IPS DF 4.7 (cell line): ENCODE measurements around the gene COL27A1.

Experiments
- DNase-seq: peaks from one replicate; pipeline ENCODE4 v3.0.0-alpha.2; 2013; ENCODE audit warnings: low spot score; ENCODE audit errors: extremely low read depth

The COL27A1 gene

GRCh38 chr9:114143234-114143633 is 12.1 kb upstream of the COL27A1 start:
- DNase-seq: no peak

- no peak for DNase-seq
These were observed 8.6 kb upstream of the COL27A1 start for GRCh38 chr9:114146735-114147134.

- no peak for DNase-seq
These were observed 6.2 kb upstream of the COL27A1 start for GRCh38 chr9:114149181-114149580.

GRCh38 chr9:114149765-114150340 is 5.5 kb upstream of the COL27A1 start:
- DNase-seq: no peak

- DNase-seq: no peak
These were observed 4.7 kb upstream of the COL27A1 start for GRCh38 chr9:114150608-114151007.

- DNase-seq: no peak
These were observed 3.8 kb upstream of the COL27A1 start for GRCh38 chr9:114151426-114151956.

- DNase-seq: no peak
These were observed 1.4 kb upstream of the COL27A1 start for GRCh38 chr9:114153761-114154599.

- no peak for DNase-seq
These were observed 686 bp upstream of the COL27A1 start for GRCh38 chr9:114154600-114155102.

GRCh38 chr9:114155995-114156656 is 789 bp downstream of the COL27A1 start:
- no peak for DNase-seq

- no peak for DNase-seq
These were observed 1.5 kb downstream of the COL27A1 start for GRCh38 chr9:114156657-114157421.

- DNase-seq: no peak
These were observed 2.3 kb downstream of the COL27A1 start for GRCh38 chr9:114157516-114158176.

- no peak for DNase-seq
These were observed 3.3 kb downstream of the COL27A1 start for GRCh38 chr9:114158482-114159130.

- DNase-seq: no peak
These were observed 4.4 kb downstream of the COL27A1 start for GRCh38 chr9:114159691-114160090.

- no peak for DNase-seq
These were observed 6.2 kb downstream of the COL27A1 start for GRCh38 chr9:114161513-114161912.

- no peak for DNase-seq
These were observed 8.2 kb downstream of the COL27A1 start for GRCh38 chr9:114163517-114163951.

GRCh38 chr9:114164191-114164794 is 9.0 kb downstream of the COL27A1 start:
- no peak for DNase-seq

- no peak for DNase-seq
These were observed 10.2 kb downstream of the COL27A1 start for GRCh38 chr9:114165407-114166102.

GRCh38 chr9:114166103-114166470 is 10.8 kb downstream of the COL27A1 start:
- no peak for DNase-seq
